HG03097 (cell line): ENCODE results near the gene FAM78B.

Source experiments
- ATAC-seq: cut with Tn5 transposase; IDR thresholded peaks from one replicate; pipeline ENCODE4 v1.9.1; 2021; ENCODE audit not compliant: unreplicated experiment, low FRiP score

The FAM78B gene

GRCh38 chr1:166026143-166026542, 140.7 kb downstream of the FAM78B start:
- ATAC-seq = no peak

GRCh38 chr1:166020210-166020609, 146.6 kb downstream of the FAM78B start:
- ATAC-seq = no peak
